WTC11 (cell line): Measurements from ENCODE around the gene PPM1D. TPM values are rescaled to one million over a fixed set of nuclear protein-coding genes. Genes with fewer than 3 reads are reported as not detected.

Source experiments
- ATAC-seq: fragments of 200-7000 bp; cut with Tn5 transposase; 2 replicates; pipeline ENCODE4 v1.10.0; 2021; ENCODE audit warnings: mild to moderate bottlenecking, moderate library complexity
- CTCF ChIA-PET: fragments of 300-600 bp; sonication (Branson Sonifier 250); formaldehyde crosslinking; loops from one replicate; lab custom pipeline; 2021; ENCODE audit warnings: antibody characterized with exemption; lab: Charles Lee
- POLR2A ChIA-PET: fragments of 350-600 bp; sonication (Branson Sonifier 250); formaldehyde crosslinking; loops from one replicate; lab custom pipeline; 2021; ENCODE audit warnings: antibody characterized with exemption; lab: Charles Lee
- DNase-seq: peaks from one replicate; pipeline ENCODE4 v3.0.0; 2021; ENCODE audit warnings: low spot score
- H3K27ac Mint-ChIP-seq: 2 replicates; pipeline ENCODE4 v1.8.0; 2021; ENCODE audit warnings: mixed read lengths
- H3K27me3 Mint-ChIP-seq: 2 replicates; pipeline ENCODE4 v1.8.0; 2021; ENCODE audit warnings: low read depth, mild to moderate bottlenecking, moderate library complexity, mixed read lengths
- H3K36me3 Mint-ChIP-seq: 2 replicates; pipeline ENCODE4 v1.8.0; 2021; ENCODE audit warnings: mixed read lengths
- H3K4me1 Mint-ChIP-seq: 2 replicates; pipeline ENCODE4 v1.8.0; 2022; ENCODE audit warnings: mixed read lengths
- H3K4me3 Mint-ChIP-seq: 2 replicates; pipeline ENCODE4 v1.8.0; 2021; ENCODE audit warnings: mild to moderate bottlenecking, moderate library complexity, mixed read lengths
- H3K9me3 Mint-ChIP-seq: 2 replicates; pipeline ENCODE4 v1.8.0; 2021; ENCODE audit warnings: mixed read lengths
- AR ChIP-seq: fragments of 250-450 bp; sonication (Bioruptor Pico); IDR thresholded peaks from 2 replicates; pipeline ENCODE4 v1.9.0; 2021; ENCODE audit warnings: mild to moderate bottlenecking
- ERG ChIP-seq: fragments of 250-450 bp; sonication (Bioruptor Pico); IDR thresholded peaks from 2 replicates; pipeline ENCODE4 v1.8.0; 2021; ENCODE audit warnings: mild to moderate bottlenecking
- IRF1 ChIP-seq: sonication (generic); formaldehyde crosslinking; IDR thresholded peaks from 2 replicates; pipeline ENCODE4 v1.8.0; 2023; ENCODE audit warnings: missing genetic modification reagents
- JAZF1 ChIP-seq: fragments of 250-450 bp; sonication (Bioruptor Pico); IDR thresholded peaks from 2 replicates; pipeline ENCODE4 v1.9.0; 2021; ENCODE audit warnings: moderate library complexity, mild to moderate bottlenecking, inconsistent platforms
- JUN ChIP-seq: sonication (generic); formaldehyde crosslinking; IDR thresholded peaks from 2 replicates; pipeline ENCODE4 v1.8.0; 2023; ENCODE audit warnings: mild to moderate bottlenecking, missing genetic modification reagents
- MXD4 ChIP-seq: fragments of 250-450 bp; sonication (Bioruptor Pico); IDR thresholded peaks from 2 replicates; pipeline ENCODE4 v1.8.0; 2021; ENCODE audit warnings: mild to moderate bottlenecking, moderate library complexity, borderline replicate concordance
- NFE2L1 ChIP-seq: sonication (generic); formaldehyde crosslinking; IDR thresholded peaks from 2 replicates; pipeline ENCODE4 v1.8.1; 2023; ENCODE audit warnings: missing genetic modification reagents
- NR1H2 ChIP-seq: sonication (generic); formaldehyde crosslinking; IDR thresholded peaks from 2 replicates; pipeline ENCODE4 v1.9.0; 2021; ENCODE audit warnings: mild to moderate bottlenecking, moderate library complexity, missing genetic modification reagents
- NR3C1 ChIP-seq: sonication (generic); formaldehyde crosslinking; conservative IDR thresholded peaks from 2 replicates; pipeline ENCODE4 v1.8.1; 2023; ENCODE audit warnings: low read depth, mild to moderate bottlenecking, missing genetic modification reagents
- TCF7 ChIP-seq: sonication (generic); formaldehyde crosslinking; IDR thresholded peaks from 2 replicates; pipeline ENCODE4 v1.8.0; 2022; ENCODE audit warnings: mild to moderate bottlenecking, low read depth, missing genetic modification reagents, moderate library complexity
- TP53 ChIP-seq: sonication (generic); formaldehyde crosslinking; IDR thresholded peaks from 2 replicates; pipeline ENCODE4 v1.8.1; 2023; ENCODE audit warnings: mild to moderate bottlenecking, missing genetic modification reagents
- ZNF263 ChIP-seq: sonication (generic); formaldehyde crosslinking; IDR thresholded peaks from 2 replicates; pipeline ENCODE4 v1.8.1; 2022; ENCODE audit warnings: low read depth, mild to moderate bottlenecking, moderate library complexity, missing genetic modification reagents
- ZNF512 ChIP-seq: sonication (generic); formaldehyde crosslinking; IDR thresholded peaks from 2 replicates; pipeline ENCODE4 v1.8.1; 2022; ENCODE audit warnings: missing genetic modification reagents, borderline replicate concordance
- total RNA-seq: library from RNA; stranded (reverse); gene quantifications from 3 replicates; pipeline ENCODE4 v1.2.3, GENCODE V29; 2021
- TF ChIP-seq, protein P1 (sequence below): sonication (generic); formaldehyde crosslinking; IDR thresholded peaks from 2 replicates; pipeline ENCODE4 v1.8.1; 2023; ENCODE audit warnings: mild to moderate bottlenecking, moderate library complexity, missing genetic modification reagents
- TF ChIP-seq, protein P2 (sequence below): sonication (generic); formaldehyde crosslinking; IDR thresholded peaks from 2 replicates; pipeline ENCODE4 v1.8.1; 2022; ENCODE audit warnings: low read depth, mild to moderate bottlenecking, moderate library complexity, missing genetic modification reagents, borderline replicate concordance
- TF ChIP-seq, protein P3 (sequence below): sonication (generic); formaldehyde crosslinking; IDR thresholded peaks from 2 replicates; pipeline ENCODE4 v1.8.0; 2022; ENCODE audit warnings: missing genetic modification reagents
- TF ChIP-seq, protein P4 (sequence below): sonication (generic); formaldehyde crosslinking; IDR thresholded peaks from 2 replicates; pipeline ENCODE4 v1.8.0; 2022; ENCODE audit warnings: mild to moderate bottlenecking, missing genetic modification reagents

PPM1D gene
- total RNA-seq, 1 experiment from 2014 or later = 20.4 TPM

- Mint-ChIP-seq H3K4me3 (no peak overlapping the region), H3K36me3 (peaks cover 2% of the 10 kb centered on the region; the same call in 1 of the 2 replicates), H3K9me3 (0 out of 2 replicates have a peak, but pooled peaks cover 2% of the 10 kb centered on the region), H3K27ac (peak overlapping the region; percentile 42; the same call in 1 of the 2 replicates), H3K27me3 (no peaks in the 10 kb centered on the region), H3K4me1 (no peaks in the 10 kb centered on the region)
- ChIA-PET CTCF (no interaction called here), POLR2A (no interaction called here)
- no peak for ATAC-seq
- DNase-seq = no peak
- no peak for TF ChIP-seq AR (CRISPR knock-in tag)
- TF ChIP-seq ZNF512 (CRISPR knock-in tag) = no peak
- TF ChIP-seq, protein P1, sequence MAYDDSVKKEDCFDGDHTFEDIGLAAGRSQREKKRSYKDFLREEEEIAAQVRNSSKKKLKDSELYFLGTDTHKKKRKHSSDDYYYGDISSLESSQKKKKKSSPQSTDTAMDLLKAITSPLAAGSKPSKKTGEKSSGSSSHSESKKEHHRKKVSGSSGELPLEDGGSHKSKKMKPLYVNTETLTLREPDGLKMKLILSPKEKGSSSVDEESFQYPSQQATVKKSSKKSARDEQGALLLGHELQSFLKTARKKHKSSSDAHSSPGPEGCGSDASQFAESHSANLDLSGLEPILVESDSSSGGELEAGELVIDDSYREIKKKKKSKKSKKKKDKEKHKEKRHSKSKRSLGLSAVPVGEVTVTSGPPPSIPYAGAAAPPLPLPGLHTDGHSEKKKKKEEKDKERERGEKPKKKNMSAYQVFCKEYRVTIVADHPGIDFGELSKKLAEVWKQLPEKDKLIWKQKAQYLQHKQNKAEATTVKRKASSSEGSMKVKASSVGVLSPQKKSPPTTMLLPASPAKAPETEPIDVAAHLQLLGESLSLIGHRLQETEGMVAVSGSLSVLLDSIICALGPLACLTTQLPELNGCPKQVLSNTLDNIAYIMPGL (CRISPR knock-in tag) = no peak
- no peak for TF ChIP-seq NR1H2
- no peak for TF ChIP-seq TP53 (CRISPR knock-in tag)
- TF ChIP-seq, protein P2, sequence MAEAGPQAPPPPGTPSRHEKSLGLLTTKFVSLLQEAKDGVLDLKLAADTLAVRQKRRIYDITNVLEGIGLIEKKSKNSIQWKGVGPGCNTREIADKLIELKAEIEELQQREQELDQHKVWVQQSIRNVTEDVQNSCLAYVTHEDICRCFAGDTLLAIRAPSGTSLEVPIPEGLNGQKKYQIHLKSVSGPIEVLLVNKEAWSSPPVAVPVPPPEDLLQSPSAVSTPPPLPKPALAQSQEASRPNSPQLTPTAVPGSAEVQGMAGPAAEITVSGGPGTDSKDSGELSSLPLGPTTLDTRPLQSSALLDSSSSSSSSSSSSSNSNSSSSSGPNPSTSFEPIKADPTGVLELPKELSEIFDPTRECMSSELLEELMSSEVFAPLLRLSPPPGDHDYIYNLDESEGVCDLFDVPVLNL (CRISPR knock-in tag) = no peak
- TF ChIP-seq MXD4 (CRISPR knock-in tag) = no peak
- TF ChIP-seq, protein P3, sequence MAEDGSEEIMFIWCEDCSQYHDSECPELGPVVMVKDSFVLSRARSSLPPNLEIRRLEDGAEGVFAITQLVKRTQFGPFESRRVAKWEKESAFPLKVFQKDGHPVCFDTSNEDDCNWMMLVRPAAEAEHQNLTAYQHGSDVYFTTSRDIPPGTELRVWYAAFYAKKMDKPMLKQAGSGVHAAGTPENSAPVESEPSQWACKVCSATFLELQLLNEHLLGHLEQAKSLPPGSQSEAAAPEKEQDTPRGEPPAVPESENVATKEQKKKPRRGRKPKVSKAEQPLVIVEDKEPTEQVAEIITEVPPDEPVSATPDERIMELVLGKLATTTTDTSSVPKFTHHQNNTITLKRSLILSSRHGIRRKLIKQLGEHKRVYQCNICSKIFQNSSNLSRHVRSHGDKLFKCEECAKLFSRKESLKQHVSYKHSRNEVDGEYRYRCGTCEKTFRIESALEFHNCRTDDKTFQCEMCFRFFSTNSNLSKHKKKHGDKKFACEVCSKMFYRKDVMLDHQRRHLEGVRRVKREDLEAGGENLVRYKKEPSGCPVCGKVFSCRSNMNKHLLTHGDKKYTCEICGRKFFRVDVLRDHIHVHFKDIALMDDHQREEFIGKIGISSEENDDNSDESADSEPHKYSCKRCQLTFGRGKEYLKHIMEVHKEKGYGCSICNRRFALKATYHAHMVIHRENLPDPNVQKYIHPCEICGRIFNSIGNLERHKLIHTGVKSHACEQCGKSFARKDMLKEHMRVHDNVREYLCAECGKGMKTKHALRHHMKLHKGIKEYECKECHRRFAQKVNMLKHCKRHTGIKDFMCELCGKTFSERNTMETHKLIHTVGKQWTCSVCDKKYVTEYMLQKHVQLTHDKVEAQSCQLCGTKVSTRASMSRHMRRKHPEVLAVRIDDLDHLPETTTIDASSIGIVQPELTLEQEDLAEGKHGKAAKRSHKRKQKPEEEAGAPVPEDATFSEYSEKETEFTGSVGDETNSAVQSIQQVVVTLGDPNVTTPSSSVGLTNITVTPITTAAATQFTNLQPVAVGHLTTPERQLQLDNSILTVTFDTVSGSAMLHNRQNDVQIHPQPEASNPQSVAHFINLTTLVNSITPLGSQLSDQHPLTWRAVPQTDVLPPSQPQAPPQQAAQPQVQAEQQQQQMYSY = no peak
- no peak for TF ChIP-seq ZNF263 (CRISPR knock-in tag)
- no peak for TF ChIP-seq NFE2L1
- TF ChIP-seq JAZF1 = no peak
- TF ChIP-seq, protein P4, sequence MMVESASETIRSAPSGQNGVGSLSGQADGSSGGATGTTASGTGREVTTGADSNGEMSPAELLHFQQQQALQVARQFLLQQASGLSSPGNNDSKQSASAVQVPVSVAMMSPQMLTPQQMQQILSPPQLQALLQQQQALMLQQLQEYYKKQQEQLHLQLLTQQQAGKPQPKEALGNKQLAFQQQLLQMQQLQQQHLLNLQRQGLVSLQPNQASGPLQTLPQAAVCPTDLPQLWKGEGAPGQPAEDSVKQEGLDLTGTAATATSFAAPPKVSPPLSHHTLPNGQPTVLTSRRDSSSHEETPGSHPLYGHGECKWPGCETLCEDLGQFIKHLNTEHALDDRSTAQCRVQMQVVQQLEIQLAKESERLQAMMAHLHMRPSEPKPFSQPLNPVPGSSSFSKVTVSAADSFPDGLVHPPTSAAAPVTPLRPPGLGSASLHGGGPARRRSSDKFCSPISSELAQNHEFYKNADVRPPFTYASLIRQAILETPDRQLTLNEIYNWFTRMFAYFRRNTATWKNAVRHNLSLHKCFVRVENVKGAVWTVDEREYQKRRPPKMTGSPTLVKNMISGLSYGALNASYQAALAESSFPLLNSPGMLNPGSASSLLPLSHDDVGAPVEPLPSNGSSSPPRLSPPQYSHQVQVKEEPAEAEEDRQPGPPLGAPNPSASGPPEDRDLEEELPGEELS (CRISPR knock-in tag) = no peak
- TF ChIP-seq JUN (CRISPR knock-in tag) = no peak
- TF ChIP-seq IRF1 (CRISPR knock-in tag) = no peak
- TF ChIP-seq NR3C1 (CRISPR knock-in tag) = no peak
- no peak for TF ChIP-seq ERG (CRISPR knock-in tag)
- TF ChIP-seq TCF7 = no peak
Measured at GRCh38 chr17:60627124-60627523, 27.1 kb downstream of the PPM1D start.
